Measurements from ENCODE around the gene GNAS. TPM values are rescaled to one million over a fixed set of nuclear protein-coding genes. Genes with fewer than 3 reads are reported as not detected.

GNAS gene
- polyA plus RNA-seq: 930 TPM
- long read RNA-seq, donor 1, transcript GNAS-232 (10 exons, 1,839 nt): minor isoform, 9 of 394 reads
- long read RNA-seq, donor 1, transcript GNAS-210 (13 exons, 1,972 nt): minor isoform, 64 of 394 reads
- long read RNA-seq, donor 1, transcript GNAS-231 (2 exons, 493 nt): minor isoform, 9 of 394 reads
- long read RNA-seq, donor 1, transcript GNAS-201 (12 exons, 1,866 nt): major isoform, 73 of 394 reads
- long read RNA-seq, donor 1, partial matches to known transcripts: 233 of 394 reads
- long read RNA-seq, donor 1, other reads (novel, unspliced or antisense): 0 of 394 reads
- long read RNA-seq, donor 2, transcript GNAS-210 (13 exons, 1,972 nt): minor isoform, 110 of 1,132 reads
- long read RNA-seq, donor 2, transcript GNAS-231 (2 exons, 493 nt): minor isoform, 27 of 1,132 reads
- long read RNA-seq, donor 2, transcript GNAS-232 (10 exons, 1,839 nt): minor isoform, 16 of 1,132 reads
- long read RNA-seq, donor 2, transcript GNAS-201 (12 exons, 1,866 nt): major isoform, 174 of 1,132 reads
- long read RNA-seq, donor 2, partial matches to known transcripts: 771 of 1,132 reads
- long read RNA-seq, donor 2, other reads (novel, unspliced or antisense): 11 of 1,132 reads
- long read RNA-seq, donor 3, transcript GNAS-201 (12 exons, 1,866 nt): major isoform, 197 of 1,031 reads
- long read RNA-seq, donor 3, transcript GNAS-232 (10 exons, 1,839 nt): minor isoform, 10 of 1,031 reads
- long read RNA-seq, donor 3, transcript GNAS-231 (2 exons, 493 nt): minor isoform, 38 of 1,031 reads
- long read RNA-seq, donor 3, transcript GNAS-210 (13 exons, 1,972 nt): minor isoform, 127 of 1,031 reads
- long read RNA-seq, donor 3, partial matches to known transcripts: 624 of 1,031 reads
- long read RNA-seq, donor 3, other reads (novel, unspliced or antisense): 16 of 1,031 reads
- long read RNA-seq, donor 4, transcript GNAS-210 (13 exons, 1,972 nt): minor isoform, 9 of 59 reads
- long read RNA-seq, donor 4, transcript GNAS-201 (12 exons, 1,866 nt): major isoform, 15 of 59 reads
- long read RNA-seq, donor 4, partial matches to known transcripts: 32 of 59 reads
- long read RNA-seq, donor 4, other reads (novel, unspliced or antisense): 0 of 59 reads
- long read RNA-seq, donor 5, transcript GNAS-201 (12 exons, 1,866 nt): minor isoform, 60 of 462 reads
- long read RNA-seq, donor 5, transcript GNAS-210 (13 exons, 1,972 nt): major isoform, 66 of 462 reads
- long read RNA-seq, donor 5, transcript GNAS-231 (2 exons, 493 nt): minor isoform, 16 of 462 reads
- long read RNA-seq, donor 5, transcript GNAS-232 (10 exons, 1,839 nt): minor isoform, 14 of 462 reads
- long read RNA-seq, donor 5, partial matches to known transcripts: 293 of 462 reads
- long read RNA-seq, donor 5, other reads (novel, unspliced or antisense): 0 of 462 reads
- long read RNA-seq, donor 6, transcript GNAS-232 (10 exons, 1,839 nt): minor isoform, 18 of 894 reads
- long read RNA-seq, donor 6, transcript GNAS-210 (13 exons, 1,972 nt): minor isoform, 127 of 894 reads
- long read RNA-seq, donor 6, transcript GNAS-201 (12 exons, 1,866 nt): major isoform, 149 of 894 reads
- long read RNA-seq, donor 6, transcript GNAS-231 (2 exons, 493 nt): minor isoform, 24 of 894 reads
- long read RNA-seq, donor 6, partial matches to known transcripts: 549 of 894 reads
- long read RNA-seq, donor 6, other reads (novel, unspliced or antisense): 0 of 894 reads
- long read RNA-seq, donor 7, transcript GNAS-232 (10 exons, 1,839 nt): minor isoform, 8 of 615 reads
- long read RNA-seq, donor 7, transcript GNAS-231 (2 exons, 493 nt): minor isoform, 18 of 615 reads
- long read RNA-seq, donor 7, transcript GNAS-210 (13 exons, 1,972 nt): major isoform, 79 of 615 reads
- long read RNA-seq, donor 7, transcript GNAS-201 (12 exons, 1,866 nt): minor isoform, 48 of 615 reads
- long read RNA-seq, donor 7, partial matches to known transcripts: 452 of 615 reads
- long read RNA-seq, donor 7, other reads (novel, unspliced or antisense): 0 of 615 reads
- long read RNA-seq, donor 8, full-length matches to known transcripts: 346 of 1,017 reads
- long read RNA-seq, donor 8, partial matches to known transcripts: 660 of 1,017 reads
- long read RNA-seq, donor 8, other reads (novel, unspliced or antisense): 11 of 1,017 reads
- long read RNA-seq, donor 9, transcript GNAS-231 (2 exons, 493 nt): minor isoform, 20 of 729 reads
- long read RNA-seq, donor 9, transcript GNAS-201 (12 exons, 1,866 nt): major isoform, 101 of 729 reads
- long read RNA-seq, donor 9, transcript GNAS-232 (10 exons, 1,839 nt): minor isoform, 9 of 729 reads
- long read RNA-seq, donor 9, transcript GNAS-210 (13 exons, 1,972 nt): minor isoform, 67 of 729 reads
- long read RNA-seq, donor 9, partial matches to known transcripts: 511 of 729 reads
- long read RNA-seq, donor 9, other reads (novel, unspliced or antisense): 6 of 729 reads
- long read RNA-seq, donor 10, transcript GNAS-201 (12 exons, 1,866 nt): major isoform, 188 of 922 reads
- long read RNA-seq, donor 10, transcript GNAS-232 (10 exons, 1,839 nt): minor isoform, 16 of 922 reads
- long read RNA-seq, donor 10, transcript GNAS-210 (13 exons, 1,972 nt): minor isoform, 107 of 922 reads
- long read RNA-seq, donor 10, transcript GNAS-231 (2 exons, 493 nt): minor isoform, 29 of 922 reads
- long read RNA-seq, donor 10, partial matches to known transcripts: 559 of 922 reads
- long read RNA-seq, donor 10, other reads (novel, unspliced or antisense): 0 of 922 reads
- long read RNA-seq, donor 11, transcript GNAS-232 (10 exons, 1,839 nt): minor isoform, 10 of 775 reads
- long read RNA-seq, donor 11, transcript GNAS-231 (2 exons, 493 nt): minor isoform, 15 of 775 reads
- long read RNA-seq, donor 11, transcript GNAS-210 (13 exons, 1,972 nt): major isoform, 109 of 775 reads
- long read RNA-seq, donor 11, transcript GNAS-201 (12 exons, 1,866 nt): minor isoform, 100 of 775 reads
- long read RNA-seq, donor 11, partial matches to known transcripts: 513 of 775 reads
- long read RNA-seq, donor 11, other reads (novel, unspliced or antisense): 12 of 775 reads

DNA sequence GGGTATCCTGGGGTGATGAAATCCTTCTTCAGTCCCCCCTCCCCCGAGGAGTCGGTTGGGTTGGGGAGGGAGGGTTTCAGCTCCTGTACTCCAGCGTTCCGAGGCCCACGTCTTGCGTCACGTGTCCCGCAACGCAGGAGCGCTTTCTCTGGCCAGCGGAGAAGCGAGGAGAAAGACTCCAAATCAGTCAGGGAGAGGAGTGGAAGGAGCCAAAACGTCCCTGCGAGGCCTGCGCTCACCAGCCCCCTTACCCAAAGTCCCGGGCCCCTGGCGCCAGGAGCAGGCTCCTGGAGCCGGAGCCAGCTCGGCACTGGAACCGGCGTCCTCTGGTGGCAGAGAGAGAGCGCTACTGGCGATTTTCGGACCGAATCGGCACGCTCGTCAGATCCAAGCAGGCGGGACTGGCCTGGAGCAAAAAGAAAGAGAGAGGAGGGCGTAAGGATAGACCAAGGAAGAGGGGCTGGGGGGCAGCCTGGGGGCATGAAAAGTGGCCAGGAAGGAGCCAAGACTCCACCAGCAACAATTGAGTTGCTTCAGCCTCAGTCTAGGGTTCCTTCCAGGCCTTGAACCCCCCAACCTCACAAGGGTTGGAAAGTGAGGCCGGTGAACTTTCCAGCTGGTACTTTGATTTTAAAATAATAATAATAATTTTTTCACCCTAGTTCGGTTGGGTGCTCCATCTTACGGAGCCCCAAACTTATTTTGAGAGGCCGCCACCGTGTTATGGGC is at the start of gene GNAS:
GNAS (plus strand) TSS at position 174 of the 729 bp plus-strand sequence.
- Histone ChIP-seq H3K27ac (ENCODE audit: low read length) (no peak within 1 kb of the TSS), H3K4me1 (ENCODE audit: control insufficient read depth, insufficient read depth, low read length) (peaks cover 2% of the 10 kb centered on the region), H3K27me3 (ENCODE audit: control insufficient read depth, insufficient read depth, low read length) (peaks cover 60% of the 10 kb centered on the region), H3K36me3 (ENCODE audit: control insufficient read depth, insufficient read depth, low read length) (no peaks in the 10 kb centered on the region), H3K9me3 (ENCODE audit: control insufficient read depth, low read depth, low read length) (peaks cover 36% of the 10 kb centered on the region), H3K4me3 (ENCODE audit: low read length) (peak within 1 kb of the TSS; percentile 11)
- WGBS (ENCODE audit: insufficient coverage, low lambda C conversion rate): no CpG with 5 or more reads among the region's 35 CpGs
- DNase-seq: peak; percentile 49 to 65

DNA sequence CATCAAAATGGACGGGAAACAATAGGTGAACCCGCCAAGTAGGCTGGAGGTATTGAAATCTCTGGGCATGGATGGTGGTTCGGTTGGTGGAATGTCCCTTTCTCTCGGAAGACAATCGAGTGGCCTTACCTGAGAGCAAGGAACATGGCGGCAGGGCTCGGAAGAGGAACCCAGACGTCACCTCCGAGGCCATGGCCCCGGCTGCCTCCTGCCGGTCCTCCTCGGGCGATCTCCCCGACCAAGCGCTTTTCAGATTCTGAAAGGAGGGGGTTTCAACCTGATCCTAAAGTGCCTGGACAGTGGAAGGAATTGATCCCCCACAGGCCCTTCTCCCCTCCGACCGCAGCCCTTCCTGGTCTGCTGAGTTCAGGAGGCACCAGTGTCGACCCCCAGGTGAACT is 49.0 kb upstream of the GNAS start:
- Histone ChIP-seq H3K4me3 (ENCODE audit: low read length) (no peak overlapping the region), H3K27me3 (ENCODE audit: control insufficient read depth, insufficient read depth, low read length) (peaks cover 27% of the 10 kb centered on the region), H3K4me1 (ENCODE audit: control insufficient read depth, insufficient read depth, low read length) (no peaks in the 10 kb centered on the region), H3K9me3 (ENCODE audit: control insufficient read depth, low read depth, low read length) (no peaks in the 10 kb centered on the region), H3K36me3 (ENCODE audit: control insufficient read depth, insufficient read depth, low read length) (no peaks in the 10 kb centered on the region), H3K27ac (ENCODE audit: low read length) (no peak overlapping the region)
- no CpG with 5 or more reads among the region's 18 CpGs for WGBS (ENCODE audit: insufficient coverage, low lambda C conversion rate)
- no peak for DNase-seq

DNA sequence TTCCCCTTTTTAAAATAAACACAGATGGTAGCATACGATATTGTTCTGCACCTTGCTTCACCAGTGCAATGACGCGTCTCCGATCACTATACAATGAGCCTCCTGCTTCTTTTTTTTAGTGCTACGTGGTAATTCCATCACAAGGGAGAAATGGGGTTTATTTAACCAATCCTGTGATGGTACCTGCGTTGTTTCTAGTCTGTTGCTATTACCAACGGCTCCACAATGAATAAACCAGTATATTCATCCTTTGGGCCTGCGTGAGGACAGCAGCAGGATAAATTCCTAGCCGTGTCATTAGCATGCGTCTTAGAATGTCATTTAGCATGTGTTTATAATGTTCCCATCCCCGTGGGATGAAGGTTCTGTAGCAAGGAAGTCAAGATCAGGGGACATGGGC is 44.7 kb upstream of the GNAS start:
- H3K27ac ChIP-seq (ENCODE audit: low read length): no peak overlapping the region
- H3K4me1 ChIP-seq (ENCODE audit: control insufficient read depth, insufficient read depth, low read length): no peaks in the 10 kb centered on the region
- WGBS (ENCODE audit: insufficient coverage, low lambda C conversion rate): 100% methylated on average over 3 of the region's 11 CpGs
- H3K4me3 ChIP-seq (ENCODE audit: low read length): no peak overlapping the region
- H3K27me3 ChIP-seq (ENCODE audit: control insufficient read depth, insufficient read depth, low read length): peaks cover 29% of the 10 kb centered on the region
- H3K36me3 ChIP-seq (ENCODE audit: control insufficient read depth, insufficient read depth, low read length): no peaks in the 10 kb centered on the region
- H3K9me3 ChIP-seq (ENCODE audit: control insufficient read depth, low read depth, low read length): no peaks in the 10 kb centered on the region
- no peak for DNase-seq

DNA sequence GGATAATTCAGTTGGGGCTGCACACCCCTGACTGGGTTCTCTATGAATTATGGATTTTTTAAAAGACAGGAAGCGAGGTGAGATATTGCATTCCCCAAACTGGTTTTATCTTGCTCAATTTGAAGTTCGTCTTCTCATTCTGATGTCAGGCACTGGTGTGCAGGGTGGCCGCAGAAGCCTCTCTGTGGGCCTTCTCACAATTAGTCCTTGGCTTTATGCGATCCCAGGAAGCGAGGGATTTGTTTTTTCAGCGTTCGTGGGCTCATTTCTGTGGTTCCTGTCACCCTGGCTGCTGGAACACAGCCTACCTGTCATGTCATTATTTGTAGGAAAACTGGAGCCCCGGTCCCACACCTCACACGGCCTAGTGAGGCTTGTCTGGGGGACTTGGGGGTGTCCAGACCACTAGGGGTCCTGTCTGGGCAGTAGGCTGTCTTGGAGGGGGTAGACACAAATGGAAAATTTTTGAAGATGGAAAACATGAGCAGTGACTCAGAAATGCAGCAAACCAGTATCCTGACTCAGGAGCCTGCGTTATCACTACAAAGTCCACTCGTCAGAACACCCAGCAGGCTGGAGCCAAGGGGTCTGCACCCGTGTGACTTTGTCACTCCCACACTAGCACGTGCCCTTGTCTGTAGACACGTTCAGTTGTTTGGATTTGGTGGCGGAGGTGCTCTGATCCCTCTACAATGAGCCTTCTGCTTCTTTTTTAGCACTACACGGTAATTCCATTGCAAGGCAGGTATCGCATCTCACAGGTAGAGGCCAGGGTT is 44.1 kb upstream of the GNAS start:
- Histone ChIP-seq H3K9me3 (ENCODE audit: control insufficient read depth, low read depth, low read length) (no peaks in the 10 kb centered on the region), H3K4me3 (ENCODE audit: low read length) (no peak overlapping the region), H3K27ac (ENCODE audit: low read length) (no peak overlapping the region), H3K36me3 (ENCODE audit: control insufficient read depth, insufficient read depth, low read length) (no peaks in the 10 kb centered on the region), H3K4me1 (ENCODE audit: control insufficient read depth, insufficient read depth, low read length) (no peaks in the 10 kb centered on the region), H3K27me3 (ENCODE audit: control insufficient read depth, insufficient read depth, low read length) (peaks cover 23% of the 10 kb centered on the region)
- no peak for DNase-seq
- WGBS (ENCODE audit: insufficient coverage, low lambda C conversion rate): 100% methylated on average over 3 of the region's 17 CpGs

DNA sequence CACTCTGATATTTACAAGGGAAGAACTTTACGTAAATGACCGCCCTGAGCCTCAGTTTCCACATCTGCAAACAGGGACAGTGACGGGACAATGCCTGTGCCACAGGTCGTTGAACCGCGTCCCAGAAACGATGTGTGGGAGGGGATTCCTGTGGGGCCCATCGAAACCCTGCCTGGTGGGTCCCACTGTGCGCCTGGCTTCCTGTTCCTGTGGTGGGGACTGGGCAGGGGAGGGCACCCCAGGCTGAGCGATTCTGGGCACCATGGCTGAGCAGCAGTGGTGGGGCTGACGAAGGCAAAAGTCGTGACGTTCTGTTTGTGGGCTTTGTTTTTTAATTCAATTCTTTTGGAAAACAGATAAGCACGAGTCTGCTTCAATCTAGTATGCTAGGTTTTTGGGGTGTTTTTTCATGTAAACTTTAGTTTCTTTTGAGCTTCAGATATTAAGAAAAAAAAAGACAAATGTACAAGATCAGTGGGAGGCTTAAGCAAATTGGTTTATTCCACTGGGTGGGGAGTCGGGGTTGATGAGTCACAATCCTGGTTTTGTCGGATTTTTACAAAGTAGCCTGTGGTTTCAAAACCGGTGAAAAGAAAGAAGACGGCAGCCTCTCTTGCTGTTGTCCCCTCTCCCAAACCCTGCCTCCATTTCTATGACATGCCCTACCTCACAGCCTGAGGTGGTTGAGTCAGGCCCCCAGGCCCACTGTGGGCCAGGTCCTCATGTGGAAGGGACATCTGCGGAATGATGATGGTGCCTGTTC is 42.2 kb upstream of the GNAS start:
- Histone ChIP-seq H3K4me1 (ENCODE audit: control insufficient read depth, insufficient read depth, low read length) (no peaks in the 10 kb centered on the region), H3K9me3 (ENCODE audit: control insufficient read depth, low read depth, low read length) (no peaks in the 10 kb centered on the region), H3K27me3 (ENCODE audit: control insufficient read depth, insufficient read depth, low read length) (peaks cover 7% of the 10 kb centered on the region), H3K27ac (ENCODE audit: low read length) (no peak overlapping the region), H3K4me3 (ENCODE audit: low read length) (no peak overlapping the region), H3K36me3 (ENCODE audit: control insufficient read depth, insufficient read depth, low read length) (no peaks in the 10 kb centered on the region)
- 82% methylated on average over 2 of the region's 19 CpGs for WGBS (ENCODE audit: insufficient coverage, low lambda C conversion rate)
- DNase-seq: no peak

DNA sequence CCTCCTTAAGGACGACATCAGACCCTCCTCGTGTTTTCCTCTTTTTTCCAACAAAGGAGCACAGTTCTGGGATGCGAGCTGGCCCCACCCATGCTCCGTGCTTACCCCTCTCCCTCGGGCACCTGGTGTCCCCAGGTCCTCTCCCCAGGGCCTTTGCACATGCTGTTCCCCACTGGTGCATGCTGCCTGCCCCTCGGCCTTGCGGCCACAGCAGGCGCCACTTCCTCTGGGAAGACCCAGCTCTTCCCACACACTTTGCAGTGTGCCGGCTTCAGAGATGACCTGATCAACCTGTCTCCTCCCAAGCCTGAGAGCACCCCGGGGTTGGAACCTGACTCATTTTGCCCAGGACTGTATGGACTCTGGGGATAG is 41.7 kb upstream of the GNAS start:
- Histone ChIP-seq H3K27ac (ENCODE audit: low read length) (no peak overlapping the region), H3K4me3 (ENCODE audit: low read length) (no peak overlapping the region), H3K9me3 (ENCODE audit: control insufficient read depth, low read depth, low read length) (no peaks in the 10 kb centered on the region), H3K27me3 (ENCODE audit: control insufficient read depth, insufficient read depth, low read length) (peaks cover 7% of the 10 kb centered on the region), H3K4me1 (ENCODE audit: control insufficient read depth, insufficient read depth, low read length) (no peaks in the 10 kb centered on the region), H3K36me3 (ENCODE audit: control insufficient read depth, insufficient read depth, low read length) (no peaks in the 10 kb centered on the region)
- no CpG with 5 or more reads among the region's 10 CpGs for WGBS (ENCODE audit: insufficient coverage, low lambda C conversion rate)
- no peak for DNase-seq

DNA sequence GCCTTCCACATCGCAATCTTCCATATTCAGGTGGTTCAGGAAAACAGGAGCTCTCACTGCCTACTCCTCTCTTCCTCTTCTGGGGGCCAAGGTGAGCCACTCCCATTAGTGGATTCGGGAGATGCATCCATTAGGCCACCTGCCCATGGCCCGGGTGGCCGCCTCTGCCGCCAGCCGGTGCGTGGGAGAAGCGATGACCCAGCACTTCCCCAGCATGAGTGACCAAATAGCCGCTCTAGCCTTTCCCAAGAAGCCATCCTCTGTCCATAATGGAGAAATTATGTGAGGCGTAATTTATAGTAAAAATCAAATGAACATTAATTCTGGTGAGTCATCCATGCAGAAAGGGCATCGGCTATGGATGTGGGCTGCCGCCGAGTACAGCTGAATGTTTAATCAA is 41.2 kb upstream of the GNAS start:
- no peak for DNase-seq
- Histone ChIP-seq H3K27me3 (ENCODE audit: control insufficient read depth, insufficient read depth, low read length) (peaks cover 7% of the 10 kb centered on the region), H3K4me3 (ENCODE audit: low read length) (no peak overlapping the region), H3K4me1 (ENCODE audit: control insufficient read depth, insufficient read depth, low read length) (no peaks in the 10 kb centered on the region), H3K36me3 (ENCODE audit: control insufficient read depth, insufficient read depth, low read length) (no peaks in the 10 kb centered on the region), H3K27ac (ENCODE audit: low read length) (no peak overlapping the region), H3K9me3 (ENCODE audit: control insufficient read depth, low read depth, low read length) (no peaks in the 10 kb centered on the region)
- WGBS (ENCODE audit: insufficient coverage, low lambda C conversion rate): no CpG with 5 or more reads among the region's 13 CpGs
